HEK293 (cell line): ENCODE data around the gene MBD3L5.
"Not testable (repeated sequence)": the region's sequence is repeated elsewhere in the genome, so short reads cannot be mapped to it uniquely, and the experiment has no call there.

Source experiments
- YY1 ChIP-seq: fragments of 450-650 bp; formaldehyde crosslinking; IDR thresholded peaks from 2 replicates; pipeline ENCODE4 v1.5.1; 2018; ENCODE audit warnings: missing biosample characterization, missing genetic modification characterization
- ZBTB1 ChIP-seq: fragments of 450-650 bp; formaldehyde crosslinking; IDR thresholded peaks from 2 replicates; pipeline ENCODE4 v1.5.1; 2016; ENCODE audit warnings: missing biosample characterization, missing genetic modification characterization
- ZNF146 ChIP-seq: fragments of 450-650 bp; formaldehyde crosslinking; IDR thresholded peaks from 2 replicates; pipeline ENCODE4 v1.5.1; 2016; ENCODE audit warnings: missing biosample characterization, missing genetic modification characterization
- ZNF16 ChIP-seq: fragments of 450-650 bp; formaldehyde crosslinking; IDR thresholded peaks from 2 replicates; pipeline ENCODE4 v1.5.1; 2016; ENCODE audit warnings: low read depth, missing biosample characterization, missing genetic modification characterization
- ZNF274 ChIP-seq, 2 experiments: fragments of 200-500 bp in 1 of 2; fragments of 450-650 bp in 1 of 2; sonication (Bioruptor generic) in 1 of 2; formaldehyde crosslinking in 1 of 2; IDR thresholded peaks; 2 replicates each; pipeline versions ENCODE4 v1.5.1 to v1.6.1; 2014 to 2016; ENCODE audit warnings: borderline replicate concordance in 1 of 2, inconsistent platforms in 1 of 2, low read length in 1 of 2, missing biosample characterization in 1 of 2, missing genetic modification characterization in 1 of 2
- ZNF664 ChIP-seq: fragments of 450-650 bp; formaldehyde crosslinking; IDR thresholded peaks from 2 replicates; pipeline ENCODE4 v1.5.1; 2016; ENCODE audit warnings: missing biosample characterization, missing genetic modification characterization
- TF ChIP-seq, protein P1 (sequence below): fragments of 450-650 bp; formaldehyde crosslinking; IDR thresholded peaks from 2 replicates; pipeline ENCODE4 v1.5.1; 2016; ENCODE audit warnings: missing biosample characterization, missing genetic modification characterization
- TF ChIP-seq, protein P2 (sequence below): fragments of 450-650 bp; formaldehyde crosslinking; IDR thresholded peaks from 2 replicates; pipeline ENCODE4 v1.5.1; 2016; ENCODE audit warnings: missing biosample characterization, missing genetic modification characterization
- TF ChIP-seq, protein P3 (sequence below): fragments of 450-650 bp; formaldehyde crosslinking; IDR thresholded peaks from 2 replicates; pipeline ENCODE4 v1.5.1; 2017; ENCODE audit warnings: missing biosample characterization, missing genetic modification characterization
- TF ChIP-seq, protein P4 (sequence below): fragments of 450-650 bp; formaldehyde crosslinking; IDR thresholded peaks from 2 replicates; pipeline ENCODE4 v1.5.1; 2016; ENCODE audit warnings: missing biosample characterization, missing genetic modification characterization
- TF ChIP-seq, protein P5 (sequence below): fragments of 450-650 bp; formaldehyde crosslinking; conservative IDR thresholded peaks from 2 replicates; pipeline ENCODE4 v1.5.1; 2016; ENCODE audit warnings: low read depth, missing biosample characterization, missing genetic modification characterization
- TF ChIP-seq, protein P6 (sequence below): fragments of 450-650 bp; formaldehyde crosslinking; optimal IDR thresholded peaks from 2 replicates; pipeline ENCODE3; 2016; ENCODE audit warnings: missing biosample characterization, mild to moderate bottlenecking, missing genetic modification characterization
- TF ChIP-seq, protein P7 (sequence below): fragments of 450-650 bp; formaldehyde crosslinking; IDR thresholded peaks from 2 replicates; pipeline ENCODE4 v1.5.1; 2016; ENCODE audit warnings: missing biosample characterization, missing genetic modification characterization

DNA sequence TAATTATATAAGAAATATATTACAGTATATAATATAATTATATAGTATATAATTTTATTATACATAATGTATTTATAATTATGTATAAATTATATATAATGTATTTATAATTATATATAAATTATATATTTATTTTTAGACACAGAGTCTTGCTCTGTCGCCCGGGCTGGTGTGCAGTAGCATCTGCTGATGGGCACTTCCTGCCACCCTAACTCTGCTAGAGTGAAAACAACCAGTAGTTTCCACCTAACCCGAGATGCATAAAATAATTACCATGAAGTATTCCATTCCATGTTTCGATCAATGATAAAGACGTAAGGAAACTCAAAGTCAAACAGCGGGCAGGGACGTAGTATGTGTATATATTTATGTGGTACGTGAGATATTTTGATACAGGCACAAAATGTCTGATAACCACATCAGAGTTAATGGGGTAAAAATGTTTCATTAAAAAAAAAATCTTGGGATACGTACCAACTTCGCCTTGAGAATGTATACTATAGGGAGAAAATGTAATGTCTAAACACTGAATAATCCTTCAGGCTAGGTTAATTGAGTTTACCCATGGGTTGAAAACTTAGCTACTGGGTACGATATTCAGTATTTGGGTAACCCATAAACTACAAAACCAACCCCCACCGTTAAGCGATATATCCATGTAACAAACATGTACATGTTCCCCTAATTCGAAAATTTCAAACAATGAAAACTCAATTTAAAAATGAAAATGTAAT, 24.4 kb downstream of the MBD3L5 start:
- TF ChIP-seq, protein P1, sequence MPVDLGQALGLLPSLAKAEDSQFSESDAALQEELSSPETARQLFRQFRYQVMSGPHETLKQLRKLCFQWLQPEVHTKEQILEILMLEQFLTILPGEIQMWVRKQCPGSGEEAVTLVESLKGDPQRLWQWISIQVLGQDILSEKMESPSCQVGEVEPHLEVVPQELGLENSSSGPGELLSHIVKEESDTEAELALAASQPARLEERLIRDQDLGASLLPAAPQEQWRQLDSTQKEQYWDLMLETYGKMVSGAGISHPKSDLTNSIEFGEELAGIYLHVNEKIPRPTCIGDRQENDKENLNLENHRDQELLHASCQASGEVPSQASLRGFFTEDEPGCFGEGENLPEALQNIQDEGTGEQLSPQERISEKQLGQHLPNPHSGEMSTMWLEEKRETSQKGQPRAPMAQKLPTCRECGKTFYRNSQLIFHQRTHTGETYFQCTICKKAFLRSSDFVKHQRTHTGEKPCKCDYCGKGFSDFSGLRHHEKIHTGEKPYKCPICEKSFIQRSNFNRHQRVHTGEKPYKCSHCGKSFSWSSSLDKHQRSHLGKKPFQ (tag by site-specific recombination) = not testable (repeated sequence)
- TF ChIP-seq ZNF16 (tag by site-specific recombination); YY1 (tag by site-specific recombination); ZNF664 (tag by site-specific recombination); ZBTB1 (tag by site-specific recombination); ZNF274 (IDR thresholded peaks at IDR 0.05; ENCODE audit: low read length); ZNF274 (tag by site-specific recombination; IDR thresholded peaks at IDR 0.05; ENCODE audit: borderline replicate concordance); ZNF146 (tag by site-specific recombination): not testable (repeated sequence)
- TF ChIP-seq, protein P2, sequence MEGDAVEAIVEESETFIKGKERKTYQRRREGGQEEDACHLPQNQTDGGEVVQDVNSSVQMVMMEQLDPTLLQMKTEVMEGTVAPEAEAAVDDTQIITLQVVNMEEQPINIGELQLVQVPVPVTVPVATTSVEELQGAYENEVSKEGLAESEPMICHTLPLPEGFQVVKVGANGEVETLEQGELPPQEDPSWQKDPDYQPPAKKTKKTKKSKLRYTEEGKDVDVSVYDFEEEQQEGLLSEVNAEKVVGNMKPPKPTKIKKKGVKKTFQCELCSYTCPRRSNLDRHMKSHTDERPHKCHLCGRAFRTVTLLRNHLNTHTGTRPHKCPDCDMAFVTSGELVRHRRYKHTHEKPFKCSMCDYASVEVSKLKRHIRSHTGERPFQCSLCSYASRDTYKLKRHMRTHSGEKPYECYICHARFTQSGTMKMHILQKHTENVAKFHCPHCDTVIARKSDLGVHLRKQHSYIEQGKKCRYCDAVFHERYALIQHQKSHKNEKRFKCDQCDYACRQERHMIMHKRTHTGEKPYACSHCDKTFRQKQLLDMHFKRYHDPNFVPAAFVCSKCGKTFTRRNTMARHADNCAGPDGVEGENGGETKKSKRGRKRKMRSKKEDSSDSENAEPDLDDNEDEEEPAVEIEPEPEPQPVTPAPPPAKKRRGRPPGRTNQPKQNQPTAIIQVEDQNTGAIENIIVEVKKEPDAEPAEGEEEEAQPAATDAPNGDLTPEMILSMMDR (tag by site-specific recombination) = not testable (repeated sequence)
- TF ChIP-seq, protein P3, sequence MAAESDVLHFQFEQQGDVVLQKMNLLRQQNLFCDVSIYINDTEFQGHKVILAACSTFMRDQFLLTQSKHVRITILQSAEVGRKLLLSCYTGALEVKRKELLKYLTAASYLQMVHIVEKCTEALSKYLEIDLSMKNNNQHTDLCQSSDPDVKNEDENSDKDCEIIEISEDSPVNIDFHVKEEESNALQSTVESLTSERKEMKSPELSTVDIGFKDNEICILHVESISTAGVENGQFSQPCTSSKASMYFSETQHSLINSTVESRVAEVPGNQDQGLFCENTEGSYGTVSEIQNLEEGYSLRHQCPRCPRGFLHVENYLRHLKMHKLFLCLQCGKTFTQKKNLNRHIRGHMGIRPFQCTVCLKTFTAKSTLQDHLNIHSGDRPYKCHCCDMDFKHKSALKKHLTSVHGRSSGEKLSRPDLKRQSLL (tag by site-specific recombination) = not testable (repeated sequence)
- TF ChIP-seq, protein P4, sequence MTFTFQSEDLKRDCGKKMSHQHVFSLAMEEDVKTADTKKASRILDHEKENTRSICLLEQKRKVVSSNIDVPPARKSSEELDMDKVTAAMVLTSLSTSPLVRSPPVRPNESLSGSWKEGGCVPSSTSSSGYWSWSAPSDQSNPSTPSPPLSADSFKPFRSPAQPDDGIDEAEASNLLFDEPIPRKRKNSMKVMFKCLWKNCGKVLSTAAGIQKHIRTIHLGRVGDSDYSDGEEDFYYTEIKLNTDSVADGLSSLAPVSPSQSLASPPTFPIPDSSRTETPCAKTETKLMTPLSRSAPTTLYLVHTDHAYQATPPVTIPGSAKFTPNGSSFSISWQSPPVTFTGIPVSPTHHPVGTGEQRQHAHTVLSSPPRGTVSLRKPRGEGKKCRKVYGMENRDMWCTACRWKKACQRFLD (tag by site-specific recombination) = not testable (repeated sequence)
- TF ChIP-seq, protein P5, sequence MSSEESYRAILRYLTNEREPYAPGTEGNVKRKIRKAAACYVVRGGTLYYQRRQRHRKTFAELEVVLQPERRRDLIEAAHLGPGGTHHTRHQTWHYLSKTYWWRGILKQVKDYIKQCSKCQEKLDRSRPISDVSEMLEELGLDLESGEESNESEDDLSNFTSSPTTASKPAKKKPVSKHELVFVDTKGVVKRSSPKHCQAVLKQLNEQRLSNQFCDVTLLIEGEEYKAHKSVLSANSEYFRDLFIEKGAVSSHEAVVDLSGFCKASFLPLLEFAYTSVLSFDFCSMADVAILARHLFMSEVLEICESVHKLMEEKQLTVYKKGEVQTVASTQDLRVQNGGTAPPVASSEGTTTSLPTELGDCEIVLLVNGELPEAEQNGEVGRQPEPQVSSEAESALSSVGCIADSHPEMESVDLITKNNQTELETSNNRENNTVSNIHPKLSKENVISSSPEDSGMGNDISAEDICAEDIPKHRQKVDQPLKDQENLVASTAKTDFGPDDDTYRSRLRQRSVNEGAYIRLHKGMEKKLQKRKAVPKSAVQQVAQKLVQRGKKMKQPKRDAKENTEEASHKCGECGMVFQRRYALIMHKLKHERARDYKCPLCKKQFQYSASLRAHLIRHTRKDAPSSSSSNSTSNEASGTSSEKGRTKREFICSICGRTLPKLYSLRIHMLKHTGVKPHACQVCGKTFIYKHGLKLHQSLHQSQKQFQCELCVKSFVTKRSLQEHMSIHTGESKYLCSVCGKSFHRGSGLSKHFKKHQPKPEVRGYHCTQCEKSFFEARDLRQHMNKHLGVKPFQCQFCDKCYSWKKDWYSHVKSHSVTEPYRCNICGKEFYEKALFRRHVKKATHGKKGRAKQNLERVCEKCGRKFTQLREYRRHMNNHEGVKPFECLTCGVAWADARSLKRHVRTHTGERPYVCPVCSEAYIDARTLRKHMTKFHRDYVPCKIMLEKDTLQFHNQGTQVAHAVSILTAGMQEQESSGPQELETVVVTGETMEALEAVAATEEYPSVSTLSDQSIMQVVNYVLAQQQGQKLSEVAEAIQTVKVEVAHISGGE (tag by site-specific recombination) = not testable (repeated sequence)
- TF ChIP-seq, protein P6, sequence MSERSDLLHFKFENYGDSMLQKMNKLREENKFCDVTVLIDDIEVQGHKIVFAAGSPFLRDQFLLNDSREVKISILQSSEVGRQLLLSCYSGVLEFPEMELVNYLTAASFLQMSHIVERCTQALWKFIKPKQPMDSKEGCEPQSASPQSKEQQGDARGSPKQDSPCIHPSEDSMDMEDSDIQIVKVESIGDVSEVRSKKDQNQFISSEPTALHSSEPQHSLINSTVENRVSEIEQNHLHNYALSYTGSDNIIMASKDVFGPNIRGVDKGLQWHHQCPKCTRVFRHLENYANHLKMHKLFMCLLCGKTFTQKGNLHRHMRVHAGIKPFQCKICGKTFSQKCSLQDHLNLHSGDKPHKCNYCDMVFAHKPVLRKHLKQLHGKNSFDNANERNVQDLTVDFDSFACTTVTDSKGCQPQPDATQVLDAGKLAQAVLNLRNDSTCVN (tag by site-specific recombination) = not testable (repeated sequence)
- TF ChIP-seq, protein P7, sequence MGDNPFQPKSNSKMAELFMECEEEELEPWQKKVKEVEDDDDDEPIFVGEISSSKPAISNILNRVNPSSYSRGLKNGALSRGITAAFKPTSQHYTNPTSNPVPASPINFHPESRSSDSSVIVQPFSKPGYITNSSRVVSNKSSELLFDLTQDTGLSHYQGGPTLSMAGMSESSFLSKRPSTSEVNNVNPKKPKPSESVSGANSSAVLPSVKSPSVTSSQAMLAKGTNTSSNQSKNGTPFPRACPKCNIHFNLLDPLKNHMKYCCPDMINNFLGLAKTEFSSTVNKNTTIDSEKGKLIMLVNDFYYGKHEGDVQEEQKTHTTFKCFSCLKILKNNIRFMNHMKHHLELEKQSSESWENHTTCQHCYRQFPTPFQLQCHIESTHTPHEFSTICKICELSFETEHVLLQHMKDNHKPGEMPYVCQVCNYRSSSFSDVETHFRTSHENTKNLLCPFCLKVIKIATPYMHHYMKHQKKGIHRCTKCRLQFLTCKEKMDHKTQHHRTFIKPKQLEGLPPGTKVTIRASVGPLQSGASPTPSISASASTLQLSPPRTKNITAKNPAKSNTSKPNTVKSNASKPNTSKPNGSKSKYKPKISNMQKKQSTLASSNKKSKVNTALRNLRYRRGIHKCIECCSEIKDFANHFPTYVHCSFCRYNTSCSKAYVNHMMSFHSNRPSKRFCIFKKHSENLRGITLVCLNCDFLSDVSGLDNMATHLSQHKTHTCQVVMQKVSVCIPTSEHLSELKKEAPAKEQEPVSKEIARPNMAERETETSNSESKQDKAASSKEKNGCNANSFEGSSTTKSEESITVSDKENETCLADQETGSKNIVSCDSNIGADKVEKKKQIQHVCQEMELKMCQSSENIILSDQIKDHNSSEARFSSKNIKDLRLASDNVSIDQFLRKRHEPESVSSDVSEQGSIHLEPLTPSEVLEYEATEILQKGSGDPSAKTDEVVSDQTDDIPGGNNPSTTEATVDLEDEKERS (tag by site-specific recombination) = not testable (repeated sequence)
